SHP77 treated with DMSO at 0.1 percent for 48 hours (cell line): ENCODE results near the gene MOCS1.

ENCODE experiments used
- DNase-seq: peaks from one replicate; lab custom pipeline; 2025; lab: John Stamatoyannopoulos, UW

MOCS1 gene

GRCh38 chr6:39902786-39903465 is 31.3 kb downstream of the MOCS1 start:
- DNase-seq = no peak

GRCh38 chr6:39902136-39902535 is 32.1 kb downstream of the MOCS1 start:
- DNase-seq = no peak

GRCh38 chr6:39901670-39902069 is 32.6 kb downstream of the MOCS1 start:
- no peak for DNase-seq

- DNase-seq = no peak
These were observed 33.1 kb downstream of the MOCS1 start for GRCh38 chr6:39901116-39901655.

- no peak for DNase-seq
These were observed 34.5 kb downstream of the MOCS1 start for GRCh38 chr6:39899554-39900295.

- DNase-seq = no peak
These were observed 35.6 kb downstream of the MOCS1 start for GRCh38 chr6:39898625-39899024.

GRCh38 chr6:39897698-39898097 is 36.6 kb downstream of the MOCS1 start:
- no peak for DNase-seq

GRCh38 chr6:39896701-39897100 is 37.6 kb downstream of the MOCS1 start:
- DNase-seq = no peak

- DNase-seq = no peak
These were observed 41.0 kb downstream of the MOCS1 start for GRCh38 chr6:39893286-39893685.

- no peak for DNase-seq
These were observed 41.7 kb downstream of the MOCS1 start for GRCh38 chr6:39892490-39893129.

- DNase-seq = no peak
These were observed 42.3 kb downstream of the MOCS1 start for GRCh38 chr6:39891976-39892375.

- no peak for DNase-seq
These were observed 42.9 kb downstream of the MOCS1 start for GRCh38 chr6:39891353-39891752.

- DNase-seq = no peak
These were observed 45.0 kb downstream of the MOCS1 start for GRCh38 chr6:39889229-39889628.

- DNase-seq = no peak
These were observed 46.4 kb downstream of the MOCS1 start for GRCh38 chr6:39887692-39888450.

- no peak for DNase-seq
These were observed 47.4 kb downstream of the MOCS1 start for GRCh38 chr6:39886871-39887270.

- DNase-seq = no peak
These were observed 48.6 kb downstream of the MOCS1 start for GRCh38 chr6:39885691-39886090.

- DNase-seq = no peak
These were observed 49.6 kb downstream of the MOCS1 start for GRCh38 chr6:39884696-39885095.

GRCh38 chr6:39882531-39882899 is 51.7 kb downstream of the MOCS1 start:
- no peak for DNase-seq

- no peak for DNase-seq
These were observed 52.3 kb downstream of the MOCS1 start for GRCh38 chr6:39881851-39882530.

GRCh38 chr6:39880594-39880993 is 53.7 kb downstream of the MOCS1 start:
- no peak for DNase-seq

GRCh38 chr6:39879535-39879934 is 54.7 kb downstream of the MOCS1 start:
- no peak for DNase-seq

- no peak for DNase-seq
These were observed 57.4 kb downstream of the MOCS1 start for GRCh38 chr6:39876826-39877225.
